SK-N-SH (cell line): ENCODE data around the gene GMEB1.

Experiments
- EP300 ChIP-seq, 2 experiments: IDR thresholded peaks; 2 replicates each; pipeline versions ENCODE4 v1.4.0 to v1.6.1; 2012; ENCODE audit warnings: borderline replicate concordance in 1 of 2, low read depth in 1 of 2, low read length in 1 of 2
- GABPA ChIP-seq: IDR thresholded peaks from 2 replicates; pipeline ENCODE4 v1.4.0; 2012; ENCODE audit warnings: low read depth, mild to moderate bottlenecking
- MEF2A ChIP-seq: IDR thresholded peaks from 2 replicates; pipeline ENCODE4 v1.4.0; 2012; ENCODE audit warnings: low read depth, borderline replicate concordance
- NFIC ChIP-seq: IDR thresholded peaks from 2 replicates; pipeline ENCODE4 v1.4.0; 2012; ENCODE audit warnings: borderline replicate concordance
- POLR2AphosphoS5 ChIP-seq: IDR thresholded peaks from 2 replicates; pipeline ENCODE4 v1.6.1; 2012; ENCODE audit warnings: low read depth, low read length
- RCOR1 ChIP-seq: fragments of 150-350 bp; IDR thresholded peaks from 2 replicates; pipeline ENCODE4 v1.6.1; 2017; ENCODE audit warnings: antibody characterized with exemption, low read length
- TF ChIP-seq, protein P1 (sequence below): fragments of 150-350 bp; IDR thresholded peaks from 2 replicates; pipeline ENCODE4 v1.6.1; 2016; ENCODE audit warnings: mild to moderate bottlenecking, low read depth, low read length
- TF ChIP-seq, protein P2 (sequence below): fragments of 200-600 bp; sonication (generic); IDR thresholded peaks from 2 replicates; pipeline ENCODE4 v1.6.1; 2017; ENCODE audit warnings: antibody characterized with exemption, mild to moderate bottlenecking, moderate library complexity
- TF ChIP-seq, protein P3 (sequence below): IDR thresholded peaks from 2 replicates; pipeline ENCODE4 v1.4.0; 2012; ENCODE audit warnings: low read depth
- TF ChIP-seq, protein P4 (sequence below): IDR thresholded peaks from 2 replicates; pipeline ENCODE4 v1.6.1; 2012; ENCODE audit warnings: mild to moderate bottlenecking, low read depth, low read length, moderate library complexity

DNA sequence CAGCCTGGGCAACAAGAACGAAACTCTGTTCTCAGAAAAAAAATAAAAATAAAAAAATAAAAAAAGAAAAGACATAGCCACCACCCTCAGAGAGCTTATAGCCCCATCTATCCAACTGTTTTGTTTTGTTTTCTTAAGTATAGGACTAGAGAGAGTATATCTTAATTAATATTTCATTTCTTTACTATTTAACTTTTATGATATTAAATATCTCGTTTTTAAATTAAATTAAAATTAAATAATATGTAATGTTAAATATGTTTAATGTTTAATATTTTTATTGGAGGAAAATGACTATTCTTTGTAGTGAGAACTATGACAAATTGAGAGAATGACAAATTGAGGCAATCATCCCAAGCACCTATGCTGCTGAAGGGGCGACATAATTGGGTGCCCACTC is 35.0 kb downstream of the GMEB1 start:
- TF ChIP-seq, protein P1, sequence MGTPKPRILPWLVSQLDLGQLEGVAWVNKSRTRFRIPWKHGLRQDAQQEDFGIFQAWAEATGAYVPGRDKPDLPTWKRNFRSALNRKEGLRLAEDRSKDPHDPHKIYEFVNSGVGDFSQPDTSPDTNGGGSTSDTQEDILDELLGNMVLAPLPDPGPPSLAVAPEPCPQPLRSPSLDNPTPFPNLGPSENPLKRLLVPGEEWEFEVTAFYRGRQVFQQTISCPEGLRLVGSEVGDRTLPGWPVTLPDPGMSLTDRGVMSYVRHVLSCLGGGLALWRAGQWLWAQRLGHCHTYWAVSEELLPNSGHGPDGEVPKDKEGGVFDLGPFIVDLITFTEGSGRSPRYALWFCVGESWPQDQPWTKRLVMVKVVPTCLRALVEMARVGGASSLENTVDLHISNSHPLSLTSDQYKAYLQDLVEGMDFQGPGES, result no peak
- TF ChIP-seq, protein P2, sequence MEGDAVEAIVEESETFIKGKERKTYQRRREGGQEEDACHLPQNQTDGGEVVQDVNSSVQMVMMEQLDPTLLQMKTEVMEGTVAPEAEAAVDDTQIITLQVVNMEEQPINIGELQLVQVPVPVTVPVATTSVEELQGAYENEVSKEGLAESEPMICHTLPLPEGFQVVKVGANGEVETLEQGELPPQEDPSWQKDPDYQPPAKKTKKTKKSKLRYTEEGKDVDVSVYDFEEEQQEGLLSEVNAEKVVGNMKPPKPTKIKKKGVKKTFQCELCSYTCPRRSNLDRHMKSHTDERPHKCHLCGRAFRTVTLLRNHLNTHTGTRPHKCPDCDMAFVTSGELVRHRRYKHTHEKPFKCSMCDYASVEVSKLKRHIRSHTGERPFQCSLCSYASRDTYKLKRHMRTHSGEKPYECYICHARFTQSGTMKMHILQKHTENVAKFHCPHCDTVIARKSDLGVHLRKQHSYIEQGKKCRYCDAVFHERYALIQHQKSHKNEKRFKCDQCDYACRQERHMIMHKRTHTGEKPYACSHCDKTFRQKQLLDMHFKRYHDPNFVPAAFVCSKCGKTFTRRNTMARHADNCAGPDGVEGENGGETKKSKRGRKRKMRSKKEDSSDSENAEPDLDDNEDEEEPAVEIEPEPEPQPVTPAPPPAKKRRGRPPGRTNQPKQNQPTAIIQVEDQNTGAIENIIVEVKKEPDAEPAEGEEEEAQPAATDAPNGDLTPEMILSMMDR, result no peak
- TF ChIP-seq, protein P3, sequence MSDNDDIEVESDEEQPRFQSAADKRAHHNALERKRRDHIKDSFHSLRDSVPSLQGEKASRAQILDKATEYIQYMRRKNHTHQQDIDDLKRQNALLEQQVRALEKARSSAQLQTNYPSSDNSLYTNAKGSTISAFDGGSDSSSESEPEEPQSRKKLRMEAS, result no peak
- no peak for TF ChIP-seq EP300 (IDR thresholded peaks at IDR 0.05; ENCODE audit: borderline replicate concordance in 1 of 2, low read depth in 1 of 2, low read length in 1 of 2)
- no peak for TF ChIP-seq NFIC
- no peak for TF ChIP-seq RCOR1
- TF ChIP-seq GABPA, result no peak
- TF ChIP-seq, protein P4, sequence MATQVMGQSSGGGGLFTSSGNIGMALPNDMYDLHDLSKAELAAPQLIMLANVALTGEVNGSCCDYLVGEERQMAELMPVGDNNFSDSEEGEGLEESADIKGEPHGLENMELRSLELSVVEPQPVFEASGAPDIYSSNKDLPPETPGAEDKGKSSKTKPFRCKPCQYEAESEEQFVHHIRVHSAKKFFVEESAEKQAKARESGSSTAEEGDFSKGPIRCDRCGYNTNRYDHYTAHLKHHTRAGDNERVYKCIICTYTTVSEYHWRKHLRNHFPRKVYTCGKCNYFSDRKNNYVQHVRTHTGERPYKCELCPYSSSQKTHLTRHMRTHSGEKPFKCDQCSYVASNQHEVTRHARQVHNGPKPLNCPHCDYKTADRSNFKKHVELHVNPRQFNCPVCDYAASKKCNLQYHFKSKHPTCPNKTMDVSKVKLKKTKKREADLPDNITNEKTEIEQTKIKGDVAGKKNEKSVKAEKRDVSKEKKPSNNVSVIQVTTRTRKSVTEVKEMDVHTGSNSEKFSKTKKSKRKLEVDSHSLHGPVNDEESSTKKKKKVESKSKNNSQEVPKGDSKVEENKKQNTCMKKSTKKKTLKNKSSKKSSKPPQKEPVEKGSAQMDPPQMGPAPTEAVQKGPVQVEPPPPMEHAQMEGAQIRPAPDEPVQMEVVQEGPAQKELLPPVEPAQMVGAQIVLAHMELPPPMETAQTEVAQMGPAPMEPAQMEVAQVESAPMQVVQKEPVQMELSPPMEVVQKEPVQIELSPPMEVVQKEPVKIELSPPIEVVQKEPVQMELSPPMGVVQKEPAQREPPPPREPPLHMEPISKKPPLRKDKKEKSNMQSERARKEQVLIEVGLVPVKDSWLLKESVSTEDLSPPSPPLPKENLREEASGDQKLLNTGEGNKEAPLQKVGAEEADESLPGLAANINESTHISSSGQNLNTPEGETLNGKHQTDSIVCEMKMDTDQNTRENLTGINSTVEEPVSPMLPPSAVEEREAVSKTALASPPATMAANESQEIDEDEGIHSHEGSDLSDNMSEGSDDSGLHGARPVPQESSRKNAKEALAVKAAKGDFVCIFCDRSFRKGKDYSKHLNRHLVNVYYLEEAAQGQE, result no peak
- no peak for TF ChIP-seq POLR2AphosphoS5
- no peak for TF ChIP-seq MEF2A
